Occipital lobe (tissue), 2 donors: ENCODE results near the gene MANBA. TPM values are rescaled to one million over a fixed set of nuclear protein-coding genes. Genes with fewer than 3 reads are reported as not detected.
A peak's percentile ranks its signal among the peaks of the same experiment; 100 is the strongest.
"Not testable (repeated sequence)": the region's sequence is repeated elsewhere in the genome, so short reads cannot be mapped to it uniquely, and the experiment has no call there.

Experiments
- DNase-seq: peaks from one replicate; lab custom pipeline; 2025; lab: John Stamatoyannopoulos, UW
- total RNA-seq: library from RNA; depleted of rRNA; stranded (reverse); fragments of >200 nt; gene quantifications from one replicate; pipeline ENCODE4 v1.2.3, GENCODE V29; 2014

MANBA gene
- total RNA-seq, 1 donor from 2014 or later = 29.9 TPM

DNA sequence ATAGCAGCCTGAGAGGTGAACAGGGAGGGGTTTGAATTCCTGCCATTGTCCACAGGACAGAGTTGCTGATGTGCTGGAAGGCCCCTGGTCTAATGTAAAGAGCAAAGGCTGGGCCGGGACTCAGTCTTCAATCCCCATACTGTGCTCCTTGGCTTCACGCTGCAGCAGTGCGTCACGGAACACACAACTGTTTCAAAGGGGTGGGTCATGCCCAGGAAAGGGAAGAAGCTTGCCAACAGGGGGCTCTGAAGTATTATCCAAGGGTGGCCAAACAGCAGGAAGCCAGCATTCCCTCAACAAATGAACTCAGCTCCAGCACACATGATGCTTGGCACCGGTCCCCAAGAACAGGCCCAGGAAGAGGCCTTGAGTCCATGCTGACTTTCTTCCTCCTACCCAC, 137.1 kb downstream of the MANBA start:
- DNase-seq = no peak

DNA sequence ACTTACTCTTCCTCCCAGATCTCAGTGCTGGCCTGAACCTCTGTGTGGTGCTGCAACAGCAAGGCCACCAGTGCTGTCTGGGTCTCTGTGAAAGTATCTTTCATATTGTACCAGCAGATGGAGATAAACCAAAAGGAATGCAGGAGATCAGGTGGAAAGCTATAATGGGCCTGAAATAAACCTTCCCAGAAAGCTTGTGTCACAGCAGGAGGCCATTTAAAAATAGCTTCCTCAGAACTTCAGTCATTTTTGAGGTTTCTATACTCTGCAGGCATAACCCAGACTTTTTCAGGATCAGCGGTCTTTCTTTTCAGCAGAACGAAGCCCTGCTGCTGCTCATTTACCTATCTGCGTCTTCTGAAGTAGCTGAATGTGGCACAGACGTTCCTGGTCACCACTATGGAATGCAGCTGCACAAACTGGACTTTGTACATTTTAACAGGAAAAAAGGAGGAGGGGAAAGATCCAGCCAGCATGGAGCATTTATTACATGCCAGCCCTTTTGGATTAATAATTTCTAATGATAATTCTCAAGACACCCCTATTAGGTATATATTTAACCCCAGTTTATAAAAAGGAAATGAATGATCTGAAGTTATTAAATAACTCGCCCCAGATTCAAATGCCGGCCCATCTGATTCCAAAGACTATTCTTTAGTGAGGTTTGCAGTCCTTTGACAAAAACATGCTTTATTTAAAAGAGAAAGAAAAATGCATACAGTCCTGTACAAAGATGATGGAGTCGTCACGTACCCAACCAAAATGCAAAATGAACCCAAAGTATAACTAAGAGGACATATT, 139.9 kb downstream of the MANBA start:
- peak; percentile 46 for DNase-seq

DNA sequence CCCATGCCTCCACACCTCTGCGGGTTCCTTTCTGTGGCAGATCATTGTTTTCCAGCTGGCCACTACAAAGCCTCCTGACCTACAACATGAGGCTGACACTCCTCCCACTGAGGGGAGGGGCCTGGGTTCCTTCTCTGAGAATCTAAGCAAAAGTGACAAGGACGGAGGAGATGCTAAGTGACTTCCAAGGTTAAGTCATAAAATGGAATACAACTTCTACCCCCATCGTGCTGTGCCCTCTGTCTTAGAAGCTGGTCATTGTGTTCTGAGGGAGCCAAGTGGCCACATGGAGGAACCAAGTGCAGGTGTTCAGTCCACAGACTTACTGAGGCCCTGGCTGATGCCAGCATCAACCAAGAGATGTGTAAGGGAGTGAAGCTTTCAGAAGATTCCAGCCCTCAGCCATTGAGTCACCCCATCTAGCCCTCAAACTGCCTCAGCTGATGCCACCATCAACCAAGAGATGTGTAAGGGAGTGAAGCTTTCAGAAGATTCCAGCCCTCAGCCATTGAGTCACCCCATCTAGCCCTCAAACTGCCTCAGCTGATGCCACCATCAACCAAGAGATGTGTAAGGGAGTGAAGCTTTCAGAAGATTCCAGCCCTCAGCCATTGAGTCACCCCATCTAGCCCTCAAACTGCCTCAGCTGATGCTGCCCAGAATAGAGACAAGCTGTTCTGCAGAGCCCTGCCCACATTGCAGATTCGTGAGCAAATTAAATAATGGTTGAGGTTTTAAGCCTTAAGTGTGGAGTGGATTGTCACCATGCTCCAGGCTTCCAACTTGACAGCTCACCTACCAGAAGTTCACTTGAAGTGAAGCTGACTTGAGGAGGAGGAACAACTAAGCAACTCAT, 140.8 kb downstream of the MANBA start:
- not testable (repeated sequence) for DNase-seq

DNA sequence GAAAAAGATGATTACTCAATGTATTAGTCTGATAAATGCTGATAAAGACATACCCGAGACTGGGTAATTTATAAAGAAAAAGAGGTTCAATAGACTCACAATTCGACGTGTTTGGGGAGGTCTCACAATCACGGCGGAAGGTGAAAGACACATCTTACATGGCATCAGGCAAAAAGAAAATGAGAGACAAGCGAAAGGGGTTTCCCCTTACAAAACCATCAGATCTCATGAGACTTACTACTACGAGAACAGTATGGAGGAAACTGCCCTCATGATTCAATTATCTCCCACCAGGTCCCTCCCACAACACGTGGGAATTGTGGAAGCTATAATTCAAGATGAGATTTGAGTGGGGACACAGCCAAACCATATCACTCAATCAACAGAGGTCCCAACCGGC, 141.7 kb downstream of the MANBA start:
- DNase-seq = not testable (repeated sequence)

DNA sequence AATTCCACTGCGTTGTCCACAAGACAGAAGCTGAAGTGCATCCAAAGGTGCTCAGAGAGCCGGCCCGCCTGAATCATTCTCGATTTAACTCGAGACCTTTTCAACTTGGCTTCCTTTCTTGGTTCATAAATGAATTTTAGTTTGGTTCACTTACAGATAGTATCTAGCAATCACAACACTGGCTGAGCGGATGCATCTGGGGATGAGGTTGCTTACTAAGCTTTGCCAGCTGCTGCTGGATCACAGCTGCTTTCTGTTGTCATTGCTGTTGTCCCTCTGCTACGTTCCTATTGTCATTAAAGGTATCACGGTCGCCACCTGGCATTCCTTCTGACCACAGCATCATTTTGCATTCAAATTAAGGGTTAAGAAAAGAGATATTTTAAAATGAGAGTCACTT, 144.1 kb downstream of the MANBA start:
- DNase-seq = no peak

DNA sequence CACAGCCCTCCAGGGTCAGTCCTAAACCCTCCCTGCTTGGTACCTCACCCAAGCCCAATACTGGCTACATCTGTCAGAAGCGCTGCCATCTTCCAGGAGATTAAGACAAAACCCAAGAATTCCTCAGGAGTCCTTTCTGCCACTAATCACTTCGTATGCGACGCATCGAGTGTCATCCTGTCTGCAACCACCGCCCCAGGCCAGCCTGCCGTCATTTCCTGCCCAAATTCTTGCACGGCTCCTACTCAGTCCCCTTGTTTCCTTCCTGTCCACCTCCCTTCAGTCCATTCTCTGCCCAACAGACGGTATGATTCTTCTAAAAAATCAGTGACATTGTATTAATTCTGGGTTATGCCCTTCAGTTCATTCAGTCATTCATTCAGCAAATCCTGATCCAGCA, 146.0 kb downstream of the MANBA start:
- DNase-seq = no peak

DNA sequence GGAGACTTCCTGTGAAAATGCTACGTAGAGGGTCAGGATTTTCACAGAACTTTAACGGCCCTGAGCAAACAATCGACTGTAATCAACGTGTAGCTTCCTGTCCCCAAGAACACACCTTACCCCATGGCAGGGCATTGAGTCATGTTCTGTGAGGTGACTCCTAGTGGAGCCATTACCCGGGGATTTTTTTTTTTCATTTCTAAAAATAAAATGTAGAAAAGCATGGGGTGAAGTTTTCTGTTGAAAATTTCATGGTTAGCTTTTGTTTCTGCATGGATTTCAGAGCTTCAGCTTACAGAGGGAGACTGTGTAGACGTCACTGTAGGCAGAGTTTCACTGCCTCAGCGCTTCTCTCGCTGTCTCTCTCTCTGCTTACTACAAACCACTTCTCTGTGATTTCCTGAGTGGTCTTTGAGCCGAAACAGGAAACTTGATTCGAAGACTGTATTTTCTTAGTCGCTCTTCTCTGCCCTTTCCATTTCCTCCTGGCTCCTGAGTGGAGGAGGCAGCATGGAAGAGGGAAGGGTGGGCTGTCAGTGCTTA, 147.9 kb downstream of the MANBA start:
- no peak for DNase-seq

DNA sequence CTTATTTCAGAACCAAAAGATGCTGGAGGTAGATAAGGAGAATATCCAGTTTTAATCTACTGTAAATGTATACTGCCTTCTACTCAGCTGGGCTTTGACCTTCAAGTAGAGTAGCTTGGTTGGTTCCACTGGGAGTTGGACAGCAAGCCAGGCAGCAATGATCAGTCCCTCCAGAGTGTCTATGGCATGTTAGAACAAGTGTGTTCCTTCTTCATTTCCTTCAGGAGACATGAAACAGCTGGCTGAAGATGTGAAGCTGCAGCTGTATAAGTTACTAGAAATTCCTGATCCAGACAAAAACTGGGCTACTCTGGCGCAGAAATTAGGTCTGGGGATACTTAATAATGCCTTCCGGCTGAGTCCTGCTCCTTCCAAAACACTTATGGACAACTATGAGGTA, 148.6 kb downstream of the MANBA start:
- DNase-seq = no peak

DNA sequence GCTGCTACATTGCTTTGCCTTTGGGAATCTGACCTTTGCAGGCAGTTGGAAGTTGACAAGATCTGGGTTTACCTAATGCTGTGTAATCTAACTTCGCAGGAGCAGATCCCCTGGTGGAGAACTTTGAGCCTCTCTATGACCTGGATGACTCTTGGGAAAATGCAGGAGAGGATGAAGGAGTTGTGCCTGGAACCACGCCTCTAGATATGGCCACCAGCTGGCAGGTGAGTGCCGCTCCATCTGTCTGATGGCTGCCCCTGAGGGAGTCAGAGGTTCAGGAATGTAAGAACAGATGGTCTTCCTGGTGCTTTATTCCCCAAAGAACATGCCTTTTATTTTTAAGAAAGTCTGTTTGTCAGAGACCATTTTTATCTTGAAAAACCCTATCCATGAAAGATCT, 150.3 kb downstream of the MANBA start:
- DNase-seq = no peak

DNA sequence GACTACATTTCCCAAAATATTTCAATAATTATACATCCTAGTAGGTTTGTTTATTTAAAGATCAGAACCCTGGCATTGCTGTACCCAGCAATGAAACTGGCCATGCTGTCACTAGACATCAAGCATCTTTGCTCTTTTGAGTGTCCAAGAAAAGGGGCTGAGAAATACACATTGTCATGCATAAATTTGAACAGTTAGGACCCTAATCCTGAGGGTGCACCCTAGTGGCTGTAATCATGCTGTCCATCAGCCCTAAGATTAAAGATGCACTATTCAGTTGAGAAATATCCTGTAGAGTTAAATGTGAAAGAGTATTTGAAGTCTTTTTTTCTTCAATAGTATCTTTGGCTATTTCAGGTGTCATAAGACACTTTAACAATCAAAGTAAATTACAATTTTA, 150.8 kb downstream of the MANBA start:
- no peak for DNase-seq

DNA sequence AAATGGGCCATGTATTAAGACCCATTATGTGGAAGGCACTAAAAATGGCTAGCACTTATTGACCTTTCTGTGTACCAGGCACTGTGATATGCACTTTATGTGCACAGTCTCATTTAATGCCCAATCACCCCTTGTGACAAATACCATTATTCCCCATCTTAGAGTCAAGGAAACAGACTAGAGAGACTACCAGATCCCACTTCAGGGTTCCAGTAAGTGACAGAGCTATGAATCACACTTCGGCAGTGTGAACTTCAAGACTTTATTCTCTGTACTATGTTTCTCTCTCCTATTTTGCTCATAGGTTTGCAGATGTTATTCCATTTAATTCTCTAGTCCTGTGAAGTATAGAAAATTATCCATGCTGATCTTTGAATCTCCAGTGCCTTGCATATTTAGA, 152.6 kb downstream of the MANBA start:
- DNase-seq = no peak

DNA sequence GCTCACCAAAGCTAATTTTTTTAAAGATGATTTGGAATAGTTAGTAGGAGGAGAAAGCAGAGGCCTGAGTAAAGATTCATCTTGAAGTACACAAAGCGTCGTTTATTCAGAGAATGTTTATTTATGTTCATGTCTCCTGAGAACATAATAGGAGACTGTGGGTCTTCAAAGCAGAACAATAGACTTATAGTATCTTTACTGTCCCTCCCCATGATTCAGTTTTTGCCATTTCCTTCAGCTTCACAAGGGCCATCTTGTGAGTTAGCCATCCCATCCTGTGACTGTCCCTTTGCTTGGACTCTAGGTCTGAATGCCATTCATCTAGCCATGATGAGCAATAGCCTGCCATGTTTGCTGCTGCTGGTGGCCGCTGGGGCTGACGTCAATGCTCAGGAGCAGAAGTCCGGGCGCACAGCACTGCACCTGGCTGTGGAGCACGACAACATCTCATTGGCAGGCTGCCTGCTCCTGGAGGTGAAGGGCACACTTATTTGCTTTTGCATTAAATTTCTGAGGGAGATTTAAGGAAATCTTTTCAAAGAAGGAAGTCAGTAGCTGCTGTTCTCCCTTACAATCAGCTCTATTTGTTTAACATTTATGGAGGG, 153.8 kb downstream of the MANBA start:
- DNase-seq = no peak

DNA sequence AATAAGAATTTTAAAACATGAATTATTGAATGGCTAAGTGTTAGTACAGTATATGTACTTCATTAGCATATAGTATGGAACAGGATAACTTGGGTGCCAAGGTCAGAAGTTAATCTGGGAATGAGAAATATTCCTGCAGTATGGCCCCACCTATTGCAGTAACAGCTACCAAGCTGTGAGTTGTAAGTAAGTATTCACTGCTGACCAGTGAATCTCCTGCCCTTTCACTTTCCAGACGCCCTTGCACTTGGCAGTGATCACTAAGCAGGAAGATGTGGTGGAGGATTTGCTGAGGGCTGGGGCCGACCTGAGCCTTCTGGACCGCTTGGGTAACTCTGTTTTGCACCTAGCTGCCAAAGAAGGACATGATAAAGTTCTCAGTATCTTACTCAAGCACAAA, 154.5 kb downstream of the MANBA start:
- no peak for DNase-seq

DNA sequence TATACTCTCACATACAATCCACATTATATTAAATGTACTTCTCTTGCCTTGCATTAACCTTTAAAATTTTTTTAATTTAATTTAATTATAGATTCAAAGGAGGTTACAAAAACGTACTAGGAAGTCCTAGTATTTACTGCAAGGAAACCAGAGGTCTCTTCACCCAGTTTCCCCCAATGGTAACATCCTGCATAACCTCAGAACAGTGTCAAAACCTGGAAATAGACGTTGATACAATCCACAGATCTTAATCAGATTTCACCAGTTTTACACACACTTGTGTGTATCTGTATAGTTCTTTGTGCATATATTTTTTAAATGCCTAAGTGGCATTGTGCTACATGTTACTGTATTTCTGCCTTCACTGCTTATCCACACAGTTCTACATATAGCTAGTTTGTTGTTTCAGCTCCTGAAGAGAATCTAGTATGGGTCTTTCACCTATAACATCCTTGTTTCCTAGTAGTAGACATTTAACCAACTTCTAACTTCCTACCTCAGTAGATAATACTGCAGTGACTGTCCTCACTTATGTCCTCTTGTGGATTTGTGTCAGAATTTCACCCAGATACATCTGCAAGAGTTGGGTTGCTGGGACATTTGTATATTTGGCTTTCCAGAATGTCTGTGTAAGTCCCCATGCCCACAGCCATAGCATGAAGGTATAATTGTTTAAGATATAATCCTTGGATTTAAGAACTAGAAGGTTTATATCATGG, 156.4 kb downstream of the MANBA start:
- DNase-seq = no peak

DNA sequence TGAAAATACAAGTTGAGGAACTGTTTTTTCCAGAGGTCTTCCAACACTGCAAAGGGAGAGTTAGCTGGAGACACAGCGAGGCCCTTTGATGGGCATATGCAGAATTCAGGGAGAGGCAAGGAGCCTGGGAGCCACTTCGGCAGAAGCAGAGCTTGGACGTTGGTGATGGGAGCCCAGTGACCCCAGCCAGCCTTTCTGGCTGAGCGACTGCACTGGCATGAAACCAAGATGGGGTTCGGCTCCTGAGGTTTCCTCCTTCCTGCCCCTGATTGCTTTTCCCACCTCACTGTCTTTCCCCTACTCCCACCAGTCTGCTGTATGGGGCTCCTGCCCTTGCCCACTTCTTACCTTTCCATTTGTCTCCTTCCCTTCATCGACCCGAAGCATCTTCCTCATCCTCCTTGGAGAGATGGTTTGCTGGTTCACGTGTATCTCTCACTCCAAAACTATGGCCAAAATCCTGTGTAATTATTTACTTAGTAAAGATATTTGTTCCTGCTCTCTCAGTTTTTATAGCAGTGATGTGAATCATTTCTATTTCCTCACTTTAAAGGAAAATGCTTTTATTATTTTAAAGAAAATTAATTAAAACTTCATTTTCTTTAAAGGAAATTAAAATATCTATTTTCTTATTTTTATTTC, 159.1 kb downstream of the MANBA start:
- DNase-seq = no peak

DNA sequence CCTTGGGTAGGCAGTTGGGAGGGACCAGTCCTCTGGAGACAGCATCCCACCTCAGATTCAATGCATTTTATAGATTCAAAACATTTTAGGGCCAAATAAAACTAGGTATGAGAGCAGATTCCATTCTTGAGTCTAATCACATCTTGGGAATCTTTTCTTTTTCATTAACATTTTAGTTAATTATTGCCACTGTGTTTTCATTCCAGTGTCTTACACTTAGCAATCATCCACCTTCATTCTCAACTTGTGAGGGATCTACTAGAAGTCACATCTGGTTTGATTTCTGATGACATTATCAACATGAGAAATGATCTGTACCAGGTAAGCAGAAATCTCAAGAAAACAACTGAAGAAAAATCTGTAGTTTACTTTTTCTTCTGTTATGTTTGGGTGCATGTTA, 160.1 kb downstream of the MANBA start:
- DNase-seq = no peak

DNA sequence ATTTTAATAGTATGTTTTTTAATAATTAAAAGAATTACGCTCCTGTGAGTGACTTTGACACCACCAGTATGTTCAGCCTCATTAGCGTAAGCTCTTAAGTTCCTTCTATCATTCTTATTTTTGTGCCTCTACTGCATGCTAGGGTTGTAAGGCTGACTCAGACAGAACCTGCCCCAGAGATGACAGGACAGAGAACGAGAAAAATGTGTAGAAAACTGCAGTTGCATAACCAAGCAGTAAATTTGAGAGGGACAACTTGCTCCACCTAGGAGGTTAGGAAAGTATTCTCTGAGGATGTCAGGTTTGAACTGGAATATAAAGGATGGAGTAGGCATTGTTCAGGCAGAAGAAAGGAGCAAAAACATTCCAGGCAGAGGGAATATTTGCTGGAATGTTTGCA, 160.9 kb downstream of the MANBA start:
- DNase-seq = no peak

DNA sequence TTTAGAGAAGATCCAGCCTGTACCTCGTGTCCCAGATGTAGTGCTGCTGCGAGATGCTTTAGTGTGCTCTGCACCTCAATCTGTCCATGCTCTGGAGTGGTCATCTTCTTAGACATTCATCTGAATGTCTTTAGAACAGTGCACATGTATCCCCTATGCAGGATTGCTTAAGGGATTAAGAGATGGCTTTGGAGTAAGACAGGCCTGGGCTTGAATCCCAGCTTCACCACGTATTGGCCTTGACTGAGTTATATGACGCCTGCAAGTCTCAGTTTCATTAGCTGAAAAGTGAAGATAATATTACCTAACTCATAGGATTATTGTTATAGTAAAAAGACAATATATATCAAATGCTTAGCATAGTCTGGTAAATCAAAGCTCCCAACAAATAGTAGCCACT, 161.3 kb downstream of the MANBA start:
- DNase-seq = no peak

DNA sequence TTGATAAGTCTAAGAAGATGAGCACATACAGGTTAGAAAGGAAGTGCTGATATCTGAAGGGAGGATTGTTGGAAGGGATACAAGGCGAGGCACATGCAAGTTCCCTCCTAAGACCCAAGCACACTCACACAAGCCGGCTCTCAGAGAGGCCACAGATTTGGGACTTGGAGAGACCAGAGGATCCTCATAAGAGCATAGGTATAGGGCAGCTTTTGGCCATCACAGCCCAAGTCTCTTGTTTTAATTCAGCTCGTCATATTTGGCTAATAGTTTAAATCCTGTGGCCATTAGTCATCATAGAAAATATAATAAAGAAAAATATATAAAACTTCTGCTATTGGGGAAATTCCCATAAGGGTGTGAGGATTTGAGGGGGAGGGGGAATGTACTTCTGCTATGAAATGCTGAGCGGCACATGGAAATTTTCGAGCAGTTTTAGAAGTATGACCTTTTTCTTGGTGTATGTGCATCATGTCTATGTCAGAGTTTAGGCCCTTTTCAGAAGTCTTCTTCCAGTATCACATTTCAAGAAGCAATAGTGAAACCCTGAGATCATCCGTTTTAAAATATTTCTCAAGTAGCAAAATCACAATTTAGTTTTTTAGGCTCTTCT, 161.9 kb downstream of the MANBA start:
- no peak for DNase-seq

DNA sequence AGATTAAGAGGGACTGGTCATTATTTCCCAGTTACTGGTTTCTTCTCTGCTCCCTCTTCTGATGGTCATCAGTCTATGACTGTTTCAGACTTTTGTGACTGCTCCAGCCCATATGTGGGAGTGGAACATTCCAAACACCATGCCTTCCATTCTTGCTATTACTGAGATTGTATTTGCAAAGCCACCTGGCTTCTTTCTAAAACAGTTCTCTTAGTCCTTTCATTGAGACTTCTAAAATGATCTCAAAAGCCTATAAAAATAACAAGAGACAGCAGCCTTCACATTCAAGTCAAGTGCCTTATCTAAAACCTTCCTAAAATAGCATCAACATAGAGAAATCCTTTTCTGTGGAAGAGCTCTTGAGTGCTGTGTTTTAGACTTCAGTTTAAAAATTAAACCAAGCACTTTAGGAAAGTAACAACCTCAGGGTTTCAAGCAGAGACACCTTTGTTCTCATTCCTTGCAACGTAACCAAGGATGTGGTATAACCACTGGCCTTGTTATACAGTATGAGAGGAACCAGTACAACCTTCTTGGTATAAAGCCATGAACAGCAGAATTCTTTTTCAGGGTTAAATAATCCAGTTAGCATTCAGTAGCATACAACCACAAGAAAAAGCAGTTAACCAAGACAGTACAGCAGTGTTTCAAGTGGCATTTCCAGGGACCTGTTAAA, 162.5 kb downstream of the MANBA start:
- DNase-seq = no peak
